Epithelial cell of esophagus (primary cell): Measurements from ENCODE around the gene GAS2L2.
A peak's percentile ranks its signal among the peaks of the same experiment; 100 is the strongest.

Experiments
- DNase-seq: peaks from one replicate; pipeline ENCODE4 v3.0.0; 2010; ENCODE audit warnings: low read depth
- H3K4me3 ChIP-seq: 2 replicates; pipeline ENCODE4 v1.5.1; 2011; ENCODE audit warnings: mild to moderate bottlenecking, low read length, control low read depth
- TF ChIP-seq, protein P1 (sequence below): IDR thresholded peaks from 2 replicates; pipeline ENCODE4 v1.5.1; 2011; ENCODE audit warnings: low read depth, mild to moderate bottlenecking, low read length, control low read depth, inconsistent platforms; ENCODE audit not compliant: insufficient read depth; ENCODE audit errors: missing control alignments

GAS2L2 gene

GRCh38 chr17:35750526-35751395 lies 2.3 kb downstream of the GAS2L2 start:
- peak; percentile 89 for DNase-seq
- H3K4me3 ChIP-seq: no peak overlapping the region
- TF ChIP-seq, protein P1, sequence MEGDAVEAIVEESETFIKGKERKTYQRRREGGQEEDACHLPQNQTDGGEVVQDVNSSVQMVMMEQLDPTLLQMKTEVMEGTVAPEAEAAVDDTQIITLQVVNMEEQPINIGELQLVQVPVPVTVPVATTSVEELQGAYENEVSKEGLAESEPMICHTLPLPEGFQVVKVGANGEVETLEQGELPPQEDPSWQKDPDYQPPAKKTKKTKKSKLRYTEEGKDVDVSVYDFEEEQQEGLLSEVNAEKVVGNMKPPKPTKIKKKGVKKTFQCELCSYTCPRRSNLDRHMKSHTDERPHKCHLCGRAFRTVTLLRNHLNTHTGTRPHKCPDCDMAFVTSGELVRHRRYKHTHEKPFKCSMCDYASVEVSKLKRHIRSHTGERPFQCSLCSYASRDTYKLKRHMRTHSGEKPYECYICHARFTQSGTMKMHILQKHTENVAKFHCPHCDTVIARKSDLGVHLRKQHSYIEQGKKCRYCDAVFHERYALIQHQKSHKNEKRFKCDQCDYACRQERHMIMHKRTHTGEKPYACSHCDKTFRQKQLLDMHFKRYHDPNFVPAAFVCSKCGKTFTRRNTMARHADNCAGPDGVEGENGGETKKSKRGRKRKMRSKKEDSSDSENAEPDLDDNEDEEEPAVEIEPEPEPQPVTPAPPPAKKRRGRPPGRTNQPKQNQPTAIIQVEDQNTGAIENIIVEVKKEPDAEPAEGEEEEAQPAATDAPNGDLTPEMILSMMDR: no peak

GRCh38 chr17:35749560-35750412 lies 3.3 kb downstream of the GAS2L2 start:
- no peak overlapping the region for H3K4me3 ChIP-seq
- TF ChIP-seq, protein P1: no peak
- peak; percentile 38 for DNase-seq

DNA sequence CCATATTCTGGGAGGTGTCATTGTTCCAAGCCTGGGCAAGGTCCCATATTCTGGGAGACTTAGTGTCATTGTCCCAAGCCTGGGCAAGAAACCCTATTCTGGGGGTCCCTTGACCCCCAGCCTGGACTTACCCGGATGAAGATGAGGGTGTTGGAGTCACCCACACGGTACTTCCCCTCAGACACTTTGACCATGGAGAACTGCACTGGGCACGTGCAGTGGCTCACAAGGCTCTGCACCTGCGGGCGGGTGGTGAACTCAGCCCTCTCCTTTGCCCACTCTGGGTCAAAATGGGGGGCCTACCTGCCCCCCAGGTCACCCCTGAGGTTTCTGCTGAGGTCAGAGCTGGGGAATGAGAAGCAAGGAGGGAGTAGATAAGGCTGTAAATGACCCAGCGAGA lies 4.1 kb downstream of the GAS2L2 start:
- DNase-seq: no peak
- TF ChIP-seq, protein P1: no peak
- H3K4me3 ChIP-seq: no peak overlapping the region

- no peak overlapping the region for H3K4me3 ChIP-seq
- TF ChIP-seq, protein P1: no peak
These were observed 4.6 kb downstream of the GAS2L2 start for GRCh38 chr17:35748341-35748841.

DNA sequence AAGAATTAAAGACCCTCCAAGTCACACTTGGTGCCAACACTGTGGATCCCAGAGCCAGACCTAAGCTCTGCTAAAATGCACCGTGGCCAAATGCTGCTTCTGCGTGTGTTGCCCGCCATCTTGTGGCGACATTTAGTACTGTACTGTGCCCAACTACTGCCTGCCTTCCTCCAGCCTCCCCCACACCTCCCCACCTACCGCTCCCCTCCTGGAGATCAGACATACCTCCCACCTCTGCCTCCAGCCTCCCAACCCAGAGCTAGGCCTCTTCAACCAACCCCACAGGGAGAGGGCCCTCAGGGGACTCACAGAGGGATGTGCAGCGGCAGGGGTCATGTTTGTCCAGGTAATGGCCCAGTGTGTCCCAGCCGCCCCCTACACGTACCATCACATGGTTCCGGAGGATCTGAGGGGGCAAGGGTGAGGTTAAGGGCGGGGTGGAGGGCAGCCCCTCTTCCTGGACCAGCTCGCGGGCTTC lies 5.5 kb downstream of the GAS2L2 start:
- DNase-seq: peak; percentile 81
- no peak overlapping the region for H3K4me3 ChIP-seq
- TF ChIP-seq, protein P1: peak; percentile 86

More at GRCh38 chr17:35748341-35748841, 4.6 kb downstream of the GAS2L2 start:
- peak; percentile 45 for DNase-seq

GRCh38 chr17:35745749-35746320 lies 7.2 kb downstream of the GAS2L2 start:
- H3K4me3 ChIP-seq: no peak overlapping the region
- DNase-seq: no peak
- TF ChIP-seq, protein P1: no peak
